Mesenchymal stem cell (in vitro differentiated cells and primary cell): Measurements from ENCODE around the gene PPP4R3B.
"Not testable (repeated sequence)": the region's sequence is repeated elsewhere in the genome, so short reads cannot be mapped to it uniquely, and the experiment has no call there.

ENCODE experiments used
- DNase-seq: peaks from one replicate; pipeline ENCODE4 v3.0.0-alpha.2; 2013
- H2AFZ ChIP-seq: one replicate; pipeline ENCODE4 v1.6.1; 2013; ENCODE audit warnings: low read depth, mild to moderate bottlenecking, control low read depth, inconsistent platforms, low read length, moderate library complexity
- H2AK5ac ChIP-seq: 2 replicates; pipeline ENCODE4 v1.6.1; 2013; ENCODE audit warnings: low read length, moderate library complexity, mild to moderate bottlenecking, inconsistent platforms; ENCODE audit not compliant: severe bottlenecking
- H2BK120ac ChIP-seq: one replicate; pipeline ENCODE4 v1.6.1; 2013; ENCODE audit warnings: low read depth, mild to moderate bottlenecking, inconsistent platforms, low read length, moderate library complexity
- H2BK12ac ChIP-seq, 2 experiments: one replicate each; pipeline ENCODE4 v1.6.1; 2013; ENCODE audit warnings: inconsistent platforms in 2 of 2, low read length in 2 of 2, mild to moderate bottlenecking in 2 of 2, moderate library complexity in 2 of 2, control low read depth in 1 of 2
- H2BK15ac ChIP-seq: one replicate; pipeline ENCODE4 v1.6.1; 2013; ENCODE audit warnings: mild to moderate bottlenecking, low read depth, inconsistent platforms; ENCODE audit not compliant: poor library complexity, severe bottlenecking
- H2BK5ac ChIP-seq: 2 replicates; pipeline ENCODE4 v1.6.1; 2013; ENCODE audit warnings: low read depth, mild to moderate bottlenecking, low read length, control low read depth, inconsistent platforms; ENCODE audit not compliant: poor library complexity, severe bottlenecking
- H3K14ac ChIP-seq, 2 experiments: one replicate each; pipeline ENCODE4 v1.6.1; 2013; ENCODE audit warnings: inconsistent platforms in 2 of 2, low read length in 2 of 2, control low read depth in 1 of 2, mild to moderate bottlenecking in 1 of 2, moderate library complexity in 1 of 2
- H3K18ac ChIP-seq, 2 experiments: one replicate each; pipeline ENCODE4 v1.6.1; 2013; ENCODE audit warnings: inconsistent platforms in 2 of 2, low read length in 2 of 2, control low read depth in 1 of 2, low read depth in 1 of 2, mild to moderate bottlenecking in 1 of 2
- H3K23ac ChIP-seq, 2 experiments: one replicate each; pipeline ENCODE4 v1.6.1; 2013; ENCODE audit warnings: inconsistent platforms in 2 of 2, low read length in 2 of 2, mild to moderate bottlenecking in 2 of 2, moderate library complexity in 2 of 2, control low read depth in 1 of 2
- H3K27ac ChIP-seq: 2 replicates; pipeline ENCODE4 v1.5.1; 2013; ENCODE audit warnings: mild to moderate bottlenecking, moderate library complexity, low read length, control low read depth, inconsistent platforms; ENCODE audit not compliant: poor library complexity, severe bottlenecking
- H3K27me3 ChIP-seq, 2 experiments: 2 replicates each; pipeline versions ENCODE4 v1.6.1 to v1.7.0; 2013; ENCODE audit warnings: low read length in 2 of 2, mild to moderate bottlenecking in 2 of 2, moderate library complexity in 2 of 2, control low read depth in 1 of 2, inconsistent platforms in 1 of 2; ENCODE audit not compliant: control insufficient read depth in 1 of 2, insufficient read depth in 1 of 2
- H3K36me3 ChIP-seq, 2 experiments: 2 replicates each; pipeline versions ENCODE4 v1.6.1 to v1.7.0; 2013; ENCODE audit warnings: low read length in 2 of 2, control low read depth in 1 of 2, inconsistent platforms in 1 of 2, low read depth in 1 of 2, mild to moderate bottlenecking in 1 of 2; ENCODE audit not compliant: insufficient read depth in 2 of 2, control insufficient read depth in 1 of 2
- H3K4ac ChIP-seq, 2 experiments: one replicate each; pipeline ENCODE4 v1.6.1; 2013; ENCODE audit warnings: inconsistent platforms in 2 of 2, low read length in 2 of 2, mild to moderate bottlenecking in 2 of 2, moderate library complexity in 2 of 2, control low read depth in 1 of 2, low read depth in 1 of 2
- H3K4me1 ChIP-seq: 2 replicates; pipeline ENCODE4 v1.6.1; 2013; ENCODE audit warnings: low read depth, low read length, control low read depth; ENCODE audit not compliant: control insufficient read depth, insufficient read depth
- H3K4me2 ChIP-seq: 2 replicates; pipeline ENCODE4 v1.6.1; 2013; ENCODE audit warnings: low read length, mild to moderate bottlenecking, inconsistent platforms; ENCODE audit not compliant: poor library complexity, severe bottlenecking
- H3K4me3 ChIP-seq, 2 experiments: 2 replicates each; pipeline versions ENCODE4 v1.5.1 to v1.7.0; 2013; ENCODE audit warnings: low read length in 2 of 2, mild to moderate bottlenecking in 2 of 2, control low read depth in 1 of 2, low read depth in 1 of 2; ENCODE audit not compliant: insufficient read depth in 1 of 2
- H3K79me1 ChIP-seq: replicated peaks from 2 replicates; pipeline ENCODE4 v1.6.1; 2013; ENCODE audit warnings: mild to moderate bottlenecking, control low read depth, low read length, inconsistent platforms; ENCODE audit not compliant: poor library complexity, severe bottlenecking
- H3K9ac ChIP-seq: 2 replicates; pipeline ENCODE4 v1.7.0; 2013; ENCODE audit warnings: mild to moderate bottlenecking, low read length, moderate library complexity
- H3K9me3 ChIP-seq: 2 replicates; pipeline ENCODE4 v1.7.0; 2013; ENCODE audit warnings: mild to moderate bottlenecking, low read length; ENCODE audit not compliant: control insufficient read depth
- H4K8ac ChIP-seq: one replicate; pipeline ENCODE4 v1.6.1; 2013; ENCODE audit warnings: inconsistent platforms, mild to moderate bottlenecking, low read length, moderate library complexity
- H4K91ac ChIP-seq: one replicate; pipeline ENCODE4 v1.6.1; 2013; ENCODE audit warnings: mild to moderate bottlenecking, low read length, inconsistent platforms
- WGBS: methylation state at CpG from one replicate; pipeline ENCODE4 v1.1.7; 2013; ENCODE audit warnings: mixed read lengths; 5-methylcytosine and 5-hydroxymethylcytosine counted together

PPP4R3B gene

GRCh38 chr2:55553321-55553720 lies 64.1 kb downstream of the PPP4R3B start:
- no peak overlapping the region for H3K14ac ChIP-seq
- H3K4me2 ChIP-seq = no peak overlapping the region
- no peak overlapping the region for H3K23ac ChIP-seq
- H3K4ac ChIP-seq = no peak overlapping the region
- H3K9ac ChIP-seq = no peak overlapping the region
- H4K91ac ChIP-seq = no peak overlapping the region
- no peak overlapping the region for H2BK12ac ChIP-seq
- H4K8ac ChIP-seq = no peak overlapping the region
- 95% methylated on average over 2 of the region's 3 CpGs for WGBS
- H2BK120ac ChIP-seq = no peak overlapping the region
- H3K18ac ChIP-seq = no peak overlapping the region
- peaks cover 13% of the 10 kb centered on the region for H3K79me1 ChIP-seq
- no peak overlapping the region for H2AK5ac ChIP-seq
- H3K27ac ChIP-seq = no peak overlapping the region
- H3K36me3 ChIP-seq = peaks cover 10 to 55% of the 10 kb centered on the region in 2 experiments
- H3K27me3 ChIP-seq = no peaks in the 10 kb centered on the region
- peaks cover 3% of the 10 kb centered on the region for H3K4me1 ChIP-seq
- no peaks in the 10 kb centered on the region for H3K9me3 ChIP-seq
- DNase-seq = no peak
- H2BK15ac ChIP-seq = no peak overlapping the region
- H3K4me3 ChIP-seq = no peak overlapping the region
- H2BK5ac ChIP-seq = no peak overlapping the region
- H2AFZ ChIP-seq = no peak overlapping the region

DNA sequence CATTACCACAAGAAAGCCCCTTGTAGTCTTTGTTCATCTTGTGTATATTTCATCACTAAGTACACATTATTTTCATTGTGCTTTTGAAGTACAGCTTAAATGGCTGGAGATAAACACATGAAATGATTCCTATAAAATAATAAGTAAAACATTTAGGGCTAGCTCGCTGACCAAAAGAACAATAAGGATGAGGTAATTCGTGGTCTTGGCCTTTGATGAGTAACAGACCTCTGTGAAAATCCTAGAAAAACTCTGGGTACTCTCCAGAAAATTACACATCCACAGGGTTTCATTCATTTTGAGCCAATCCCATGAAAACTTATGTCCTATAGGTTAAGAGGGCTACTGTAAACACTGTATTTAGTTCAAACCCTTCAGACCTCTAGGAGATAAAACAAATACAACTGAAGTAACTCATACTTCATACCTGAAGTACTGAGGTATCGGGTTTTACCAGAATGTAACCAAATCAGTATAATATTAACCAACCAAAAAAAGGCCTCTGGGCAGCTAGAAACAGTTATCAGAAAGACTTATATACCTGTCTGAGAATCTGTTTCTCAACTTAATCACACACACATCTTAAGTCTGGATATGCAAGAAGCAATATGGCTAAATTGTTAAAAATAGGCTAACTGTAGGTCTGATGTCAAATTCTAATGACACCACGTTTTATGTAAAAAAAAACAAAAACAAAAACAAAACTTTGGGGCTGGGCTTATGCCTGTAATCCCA lies 66.9 kb downstream of the PPP4R3B start:
- no peak overlapping the region for H2AFZ ChIP-seq

DNA sequence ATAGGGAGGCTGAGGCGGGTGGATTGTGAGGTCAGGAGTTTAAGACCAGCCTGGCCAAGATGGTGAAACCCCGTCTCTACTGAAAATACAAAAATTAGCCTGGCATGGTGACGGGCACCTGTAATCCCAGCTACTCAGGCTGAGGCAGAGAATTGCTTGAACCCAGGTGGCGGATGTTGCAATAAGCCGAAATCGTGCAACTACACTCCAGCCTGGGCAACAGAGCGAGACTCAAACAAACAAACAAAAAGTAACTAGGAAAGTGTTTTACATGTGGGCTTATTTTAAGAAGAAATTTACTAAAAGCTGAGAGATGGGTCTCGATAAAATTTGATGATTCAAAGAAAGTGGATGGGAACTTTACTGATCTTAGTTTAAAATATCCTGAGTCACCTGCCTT lies 69.7 kb downstream of the PPP4R3B start:
- 98% methylated on average over 8 of the region's 8 CpGs for WGBS
- not testable (repeated sequence) for H3K27me3 ChIP-seq, H2BK12ac ChIP-seq, H2BK5ac ChIP-seq, H3K79me1 ChIP-seq, H3K27ac ChIP-seq, H3K4me2 ChIP-seq, H3K4ac ChIP-seq, H4K8ac ChIP-seq, H3K4me1 ChIP-seq, H3K14ac ChIP-seq, H3K18ac ChIP-seq, H2BK15ac ChIP-seq, H3K23ac ChIP-seq, H4K91ac ChIP-seq, H3K9me3 ChIP-seq, DNase-seq, H2AK5ac ChIP-seq, H3K9ac ChIP-seq, H2BK120ac ChIP-seq, H3K4me3 ChIP-seq, H2AFZ ChIP-seq
- peaks cover 6 to 67% of the 10 kb centered on the region in 2 experiments for H3K36me3 ChIP-seq

More for the DNA sequence above, 66.9 kb downstream of the PPP4R3B start:
- H2BK120ac ChIP-seq = no peak overlapping the region
- H3K4me2 ChIP-seq = no peak overlapping the region
- no peak overlapping the region for H3K4ac ChIP-seq
- no peak overlapping the region for H4K91ac ChIP-seq
- DNase-seq = peak; percentile 47
- no peak overlapping the region for H3K14ac ChIP-seq
- no peaks in the 10 kb centered on the region for H3K9me3 ChIP-seq
- H3K27me3 ChIP-seq = no peaks in the 10 kb centered on the region
- H3K23ac ChIP-seq = no peak overlapping the region
- no peaks in the 10 kb centered on the region for H3K4me1 ChIP-seq
- no peak overlapping the region for H4K8ac ChIP-seq
- H2AK5ac ChIP-seq = no peak overlapping the region
- WGBS = 85% methylated on average over 2 of the region's 4 CpGs
- H2BK5ac ChIP-seq = no peak overlapping the region
- H3K9ac ChIP-seq = no peak overlapping the region
- no peak overlapping the region for H3K27ac ChIP-seq
- H3K4me3 ChIP-seq = no peak overlapping the region
- peaks cover 8% of the 10 kb centered on the region for H3K79me1 ChIP-seq
- H2BK15ac ChIP-seq = no peak overlapping the region
- H2BK12ac ChIP-seq = no peak overlapping the region
- no peak overlapping the region for H3K18ac ChIP-seq
- H3K36me3 ChIP-seq = peaks cover 8 to 52% of the 10 kb centered on the region in 2 experiments

DNA sequence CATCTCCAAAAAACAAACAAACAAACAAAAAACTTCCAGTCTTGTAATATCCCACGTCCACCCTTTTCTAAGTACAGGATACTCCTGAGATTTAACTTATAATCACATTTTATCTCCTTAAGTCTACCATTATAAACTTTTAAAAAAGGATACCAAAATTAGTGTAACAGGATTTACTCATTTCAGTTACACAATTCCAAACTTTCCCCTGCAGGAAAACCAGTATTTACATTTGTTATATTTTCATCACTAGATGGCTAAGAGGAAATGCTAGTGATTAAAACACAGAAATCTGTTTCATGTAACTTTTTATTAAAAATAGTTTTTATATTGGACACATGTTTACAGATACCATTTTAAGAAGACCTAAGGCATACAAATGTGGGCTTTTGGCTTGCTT lies 70.4 kb downstream of the PPP4R3B start:
- H4K8ac ChIP-seq = no peak overlapping the region
- no peak overlapping the region for H3K4me3 ChIP-seq
- H2BK12ac ChIP-seq = no peak overlapping the region
- H3K27me3 ChIP-seq = no peaks in the 10 kb centered on the region
- no peak overlapping the region for H2BK15ac ChIP-seq
- H3K23ac ChIP-seq = no peak overlapping the region
- peaks cover 6 to 71% of the 10 kb centered on the region in 2 experiments for H3K36me3 ChIP-seq
- 92% methylated on average over 1 of the region's 1 CpG for WGBS
- no peak overlapping the region for H2BK5ac ChIP-seq
- H3K9me3 ChIP-seq = no peaks in the 10 kb centered on the region
- no peak overlapping the region for H3K18ac ChIP-seq
- no peak overlapping the region for H3K14ac ChIP-seq
- DNase-seq = peak; percentile 11
- no peak overlapping the region for H4K91ac ChIP-seq
- no peak overlapping the region for H3K27ac ChIP-seq
- H3K4me1 ChIP-seq = no peaks in the 10 kb centered on the region
- no peak overlapping the region for H3K4ac ChIP-seq
- H3K9ac ChIP-seq = no peak overlapping the region
- H2AK5ac ChIP-seq = no peak overlapping the region
- no peak overlapping the region for H2BK120ac ChIP-seq
- H3K4me2 ChIP-seq = no peak overlapping the region
- H3K79me1 ChIP-seq = peaks cover 2% of the 10 kb centered on the region
- no peak overlapping the region for H2AFZ ChIP-seq
